Activated CD4-positive, alpha-beta T cell treated with anti-CD3 and anti-CD28 coated beads, Interleukin-2, amount 50 U/mL, for 1 hour (primary cell): ENCODE data around the gene THEM5.

Source experiments
- DNase-seq: peaks from one replicate; pipeline ENCODE4 v3.0.0-alpha.2; 2020

THEM5 gene

GRCh38 chr1:151838222-151839081 lies 15.1 kb downstream of the THEM5 start:
- DNase-seq, result no peak

GRCh38 chr1:151837884-151838221 lies 15.7 kb downstream of the THEM5 start:
- DNase-seq, result no peak

- no peak for DNase-seq
Measured at GRCh38 chr1:151837197-151837596, 16.3 kb downstream of the THEM5 start.

- DNase-seq, result no peak
Measured at GRCh38 chr1:151835596-151835995, 17.9 kb downstream of the THEM5 start.

- DNase-seq, result no peak
Measured at GRCh38 chr1:151834239-151834638, 19.3 kb downstream of the THEM5 start.

- no peak for DNase-seq
Measured at GRCh38 chr1:151833172-151833900, 20.2 kb downstream of the THEM5 start.

GRCh38 chr1:151832318-151832980 lies 21.1 kb downstream of the THEM5 start:
- DNase-seq, result no peak

GRCh38 chr1:151831605-151832004 lies 21.9 kb downstream of the THEM5 start, which contains the start of gene RORC:
RORC (minus strand) TSS chr1:151831802; CDS start chr1:151831764, 38 bp downstream.
- no peak for DNase-seq

- no peak for DNase-seq
Measured at GRCh38 chr1:151831256-151831591, 22.3 kb downstream of the THEM5 start.

- DNase-seq, result no peak
Measured at GRCh38 chr1:151830055-151830454, 23.5 kb downstream of the THEM5 start.

- no peak for DNase-seq
Measured at GRCh38 chr1:151829352-151830046, 24.0 kb downstream of the THEM5 start.

GRCh38 chr1:151828921-151829320 lies 24.6 kb downstream of the THEM5 start:
- DNase-seq, result no peak

- no peak for DNase-seq
Measured at GRCh38 chr1:151827853-151828252, 25.7 kb downstream of the THEM5 start.

GRCh38 chr1:151825751-151826660 lies 27.5 kb downstream of the THEM5 start:
- peak; percentile 52 for DNase-seq

- no peak for DNase-seq
Measured at GRCh38 chr1:151825204-151825603, 28.3 kb downstream of the THEM5 start.

GRCh38 chr1:151823175-151823574 lies 30.3 kb downstream of the THEM5 start:
- no peak for DNase-seq

GRCh38 chr1:151822404-151822803 lies 31.1 kb downstream of the THEM5 start:
- DNase-seq, result no peak

- DNase-seq, result no peak
Measured at GRCh38 chr1:151820940-151821339, 32.6 kb downstream of the THEM5 start.

- no peak for DNase-seq
Measured at GRCh38 chr1:151819976-151820623, 33.4 kb downstream of the THEM5 start.

GRCh38 chr1:151819227-151819835 lies 34.2 kb downstream of the THEM5 start:
- DNase-seq, result no peak

- DNase-seq, result no peak
Measured at GRCh38 chr1:151817353-151817730, 36.2 kb downstream of the THEM5 start.
